ENCODE results near the gene KIAA1217. TPM values are rescaled to one million over a fixed set of nuclear protein-coding genes. Genes with fewer than 3 reads are reported as not detected.

Gene KIAA1217
- polyA plus RNA-seq, 3 donors: not detected

DNA sequence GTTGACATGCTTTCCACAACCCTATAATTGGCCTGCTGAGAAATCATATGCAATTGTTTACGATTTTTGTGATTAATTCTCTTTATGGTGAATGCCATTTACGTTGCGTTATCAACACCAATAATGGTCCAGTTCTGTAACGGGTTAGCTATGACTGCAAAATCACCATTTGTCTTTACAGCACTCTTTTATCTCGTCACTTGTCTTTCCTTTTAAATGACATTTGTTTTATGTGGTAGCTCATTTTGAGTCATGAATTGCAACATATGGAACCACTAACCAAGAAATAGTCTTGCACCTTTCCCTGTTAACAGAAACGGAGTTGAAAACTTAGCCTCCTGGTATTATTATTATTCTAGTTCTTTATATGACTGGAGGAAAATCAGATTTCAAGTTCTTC, 3.1 kb upstream of the KIAA1217 start:
- Histone ChIP-seq H3K79me2 (ENCODE audit: insufficient read depth, low read length) (no peaks in the 10 kb centered on the region), H3K9me3 (replicated peaks in 1 of 2; ENCODE audit: control insufficient read depth in 1 of 2, insufficient read depth in 1 of 2, low read length in 2 of 2) (no peaks in the 10 kb centered on the region), H4K20me1 (ENCODE audit: insufficient read depth, low read length) (no peaks in the 10 kb centered on the region), H3K4me1 (ENCODE audit: control insufficient read depth in 1 of 2, insufficient read depth in 2 of 2, low read length in 2 of 2) (no peaks in the 10 kb centered on the region), H2AFZ (ENCODE audit: insufficient read depth, low read depth, low read length, poor library complexity, severe bottlenecking) (no peak overlapping the region), H3K4me3 (replicated peaks in 1 of 3; ENCODE audit: low read depth in 2 of 3, low read length in 3 of 3) (no peak overlapping the region), H3K9ac (ENCODE audit: insufficient read depth, low read length, poor library complexity, severe bottlenecking) (no peak overlapping the region), H3K27me3 (ENCODE audit: control insufficient read depth in 2 of 2, insufficient read depth in 2 of 2, low read length in 2 of 2) (peaks cover 27 to 31% of the 10 kb centered on the region in 2 donors), H3K27ac (ENCODE audit: low read depth in 1 of 2, low read length in 2 of 2) (no peak overlapping the region), H3K36me3 (replicated peaks in 1 of 2; ENCODE audit: control insufficient read depth in 1 of 2, insufficient read depth in 2 of 2, low read length in 2 of 2) (no peaks in the 10 kb centered on the region), H3K4me2 (replicated peaks; ENCODE audit: extremely low read depth, low read length, poor library complexity, severe bottlenecking) (no peak overlapping the region)
- WGBS (ENCODE audit: insufficient coverage): no CpG with 5 or more reads among the region's 6 CpGs
- TF ChIP-seq, protein P1, sequence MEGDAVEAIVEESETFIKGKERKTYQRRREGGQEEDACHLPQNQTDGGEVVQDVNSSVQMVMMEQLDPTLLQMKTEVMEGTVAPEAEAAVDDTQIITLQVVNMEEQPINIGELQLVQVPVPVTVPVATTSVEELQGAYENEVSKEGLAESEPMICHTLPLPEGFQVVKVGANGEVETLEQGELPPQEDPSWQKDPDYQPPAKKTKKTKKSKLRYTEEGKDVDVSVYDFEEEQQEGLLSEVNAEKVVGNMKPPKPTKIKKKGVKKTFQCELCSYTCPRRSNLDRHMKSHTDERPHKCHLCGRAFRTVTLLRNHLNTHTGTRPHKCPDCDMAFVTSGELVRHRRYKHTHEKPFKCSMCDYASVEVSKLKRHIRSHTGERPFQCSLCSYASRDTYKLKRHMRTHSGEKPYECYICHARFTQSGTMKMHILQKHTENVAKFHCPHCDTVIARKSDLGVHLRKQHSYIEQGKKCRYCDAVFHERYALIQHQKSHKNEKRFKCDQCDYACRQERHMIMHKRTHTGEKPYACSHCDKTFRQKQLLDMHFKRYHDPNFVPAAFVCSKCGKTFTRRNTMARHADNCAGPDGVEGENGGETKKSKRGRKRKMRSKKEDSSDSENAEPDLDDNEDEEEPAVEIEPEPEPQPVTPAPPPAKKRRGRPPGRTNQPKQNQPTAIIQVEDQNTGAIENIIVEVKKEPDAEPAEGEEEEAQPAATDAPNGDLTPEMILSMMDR (IDR thresholded peaks at IDR 0.05): no peak
- peaks cover 0 to 9% (median 5%) of the 10 kb centered on the region in 7 donors for H3K9me3 Mint-ChIP-seq
- H3K4me1 Mint-ChIP-seq: peaks cover 7% of the 10 kb centered on the region
- intact Hi-C loops (cut with micrococcal nuclease): no loop called here
- no peak for DNase-seq
- no peak overlapping the region for H3K27ac Mint-ChIP-seq
- no peaks in the 10 kb centered on the region for H3K36me3 Mint-ChIP-seq
- peaks cover 31 to 41% (median 35%) of the 10 kb centered on the region in 3 donors for H3K27me3 Mint-ChIP-seq (ENCODE audit: low read depth in 3 of 3)
- H3K4me3 Mint-ChIP-seq: no peak overlapping the region

DNA sequence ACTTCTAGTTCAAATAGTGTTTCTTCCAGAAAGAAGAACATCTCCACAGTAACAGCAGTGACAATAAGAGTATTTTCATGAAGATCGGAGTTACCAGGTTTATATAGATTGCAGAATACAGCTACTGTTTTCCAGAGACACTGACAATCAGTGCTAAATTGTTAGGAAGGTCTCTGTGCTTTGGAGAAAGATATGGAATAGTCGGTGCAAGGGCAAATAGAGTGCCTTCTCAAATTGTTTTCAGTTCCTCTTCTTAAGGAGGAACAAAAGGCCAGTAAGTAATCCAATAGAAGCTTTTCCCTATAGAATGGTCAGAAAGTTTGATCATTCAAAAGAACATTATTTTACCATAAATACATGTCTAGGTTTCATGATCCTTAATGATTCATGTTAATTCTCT, 2.6 kb upstream of the KIAA1217 start:
- Histone ChIP-seq H3K9me3 (replicated peaks in 1 of 2; ENCODE audit: control insufficient read depth in 1 of 2, insufficient read depth in 1 of 2, low read length in 2 of 2) (no peaks in the 10 kb centered on the region), H3K9ac (ENCODE audit: insufficient read depth, low read length, poor library complexity, severe bottlenecking) (no peak overlapping the region), H3K27ac (ENCODE audit: low read depth in 1 of 2, low read length in 2 of 2) (no peak overlapping the region), H3K27me3 (ENCODE audit: control insufficient read depth in 2 of 2, insufficient read depth in 2 of 2, low read length in 2 of 2) (peaks cover 27 to 32% of the 10 kb centered on the region in 2 donors), H2AFZ (ENCODE audit: insufficient read depth, low read depth, low read length, poor library complexity, severe bottlenecking) (no peak overlapping the region), H4K20me1 (ENCODE audit: insufficient read depth, low read length) (no peaks in the 10 kb centered on the region), H3K36me3 (replicated peaks in 1 of 2; ENCODE audit: control insufficient read depth in 1 of 2, insufficient read depth in 2 of 2, low read length in 2 of 2) (no peaks in the 10 kb centered on the region), H3K79me2 (ENCODE audit: insufficient read depth, low read length) (no peaks in the 10 kb centered on the region), H3K4me2 (replicated peaks; ENCODE audit: extremely low read depth, low read length, poor library complexity, severe bottlenecking) (no peak overlapping the region), H3K4me3 (replicated peaks in 1 of 3; ENCODE audit: low read depth in 2 of 3, low read length in 3 of 3) (no peak overlapping the region), H3K4me1 (ENCODE audit: control insufficient read depth in 1 of 2, insufficient read depth in 2 of 2, low read length in 2 of 2) (no peaks in the 10 kb centered on the region)
- H3K9me3 Mint-ChIP-seq: peaks cover 0 to 9% (median 5%) of the 10 kb centered on the region in 7 donors
- no CpG with 5 or more reads among the region's 2 CpGs for WGBS (ENCODE audit: insufficient coverage)
- intact Hi-C loops (cut with micrococcal nuclease): no loop called here
- H3K27me3 Mint-ChIP-seq (ENCODE audit: low read depth in 3 of 3): peaks cover 33 to 41% (median 37%) of the 10 kb centered on the region in 3 donors
- no peak overlapping the region for H3K4me3 Mint-ChIP-seq
- H3K27ac Mint-ChIP-seq: no peak overlapping the region
- TF ChIP-seq, protein P1 (IDR thresholded peaks at IDR 0.05): no peak
- H3K4me1 Mint-ChIP-seq: peaks cover 7% of the 10 kb centered on the region
- DNase-seq: no peak
- H3K36me3 Mint-ChIP-seq: no peaks in the 10 kb centered on the region
